Activated CD8-positive, alpha-beta memory T cell treated with anti-CD3 and anti-CD28 coated beads for 36 hours (primary cell): ENCODE measurements around the gene NTM. TPM values are rescaled to one million over a fixed set of nuclear protein-coding genes. Genes with fewer than 3 reads are reported as not detected.
"Not testable (repeated sequence)": the region's sequence is repeated elsewhere in the genome, so short reads cannot be mapped to it uniquely, and the experiment has no call there.

Experiments used
- CTCF ChIA-PET: fragments of 350-600 bp; sonication (Branson Sonifier 250); formaldehyde crosslinking; loops from one replicate; lab custom pipeline; 2021; ENCODE audit warnings: antibody characterized with exemption; lab: Charles Lee
- POLR2A ChIA-PET: fragments of 350-600 bp; sonication (Branson Sonifier 250); formaldehyde crosslinking; loops from one replicate; lab custom pipeline; 2021; ENCODE audit warnings: antibody characterized with exemption; lab: Charles Lee
- total RNA-seq, 2 experiments: library from RNA; stranded (reverse); gene quantifications; one replicate each; pipeline ENCODE4 v1.2.3, GENCODE V29; 2021

Gene NTM
- total RNA-seq, 2 experiments from 2014 or later = not detected

DNA sequence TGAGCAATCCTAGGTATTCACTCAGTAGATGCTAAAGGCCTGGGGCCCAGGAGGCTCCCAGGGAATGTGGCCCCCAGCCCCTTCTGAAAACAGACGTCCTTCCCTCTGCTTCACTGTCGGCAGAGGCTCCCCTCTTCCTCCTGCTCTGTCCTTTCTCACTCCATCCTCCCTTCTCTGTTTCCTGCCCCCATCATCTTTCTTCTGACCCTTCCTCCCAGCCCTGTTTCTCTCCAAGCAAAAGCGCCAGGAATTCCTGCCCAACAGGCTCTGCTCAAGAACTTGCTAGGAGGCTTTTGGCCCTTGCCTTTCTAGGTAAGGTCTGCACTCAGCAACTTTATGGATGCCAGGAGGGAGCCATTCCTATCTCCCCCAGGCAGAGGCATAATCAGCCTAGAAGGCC is 300.5 kb downstream of the NTM start:
- ChIA-PET POLR2A (no interaction called here), CTCF (no interaction called here)

DNA sequence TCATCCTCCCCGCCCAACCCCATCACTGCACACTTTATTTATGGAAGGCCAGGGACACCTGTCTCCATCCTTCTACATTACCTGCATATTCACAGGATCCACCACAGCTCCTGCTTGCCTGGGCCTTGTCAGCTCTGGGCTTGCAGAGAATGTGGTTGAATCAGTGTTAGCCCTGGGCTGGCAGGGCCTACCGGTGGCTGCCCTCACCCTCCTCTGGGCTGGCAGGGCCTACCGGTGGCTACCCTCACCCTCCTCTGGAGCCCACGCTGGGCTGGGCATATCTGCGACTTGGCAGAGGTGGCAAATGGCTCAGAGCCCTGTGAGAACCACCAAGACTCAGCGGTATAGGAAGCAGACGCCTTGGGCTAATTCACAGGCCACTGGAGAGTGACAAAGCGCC is 300.9 kb downstream of the NTM start:
- CTCF ChIA-PET = no interaction called here

DNA sequence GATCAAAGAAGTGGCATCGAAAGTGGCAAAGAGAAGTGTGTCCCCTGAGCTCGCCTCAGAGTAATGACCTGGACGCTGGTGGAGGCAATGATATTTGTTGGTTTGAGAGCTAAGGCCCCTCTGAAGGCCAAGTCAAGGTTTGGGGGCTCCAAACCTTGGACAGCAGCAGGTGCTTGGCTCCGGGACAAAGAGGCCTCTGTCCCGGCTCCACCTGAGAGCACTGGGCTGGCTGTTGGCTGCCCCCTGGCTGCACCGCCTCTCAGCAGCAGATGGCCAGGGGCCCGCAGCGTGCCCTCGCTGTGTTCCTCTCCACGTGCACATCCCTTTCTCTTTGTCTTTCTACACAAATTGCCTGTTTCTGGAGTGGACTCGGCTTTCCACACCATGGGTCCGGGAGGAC is 301.3 kb downstream of the NTM start:
- POLR2A ChIA-PET = no interaction called here
- CTCF ChIA-PET = no interaction called here

More for the DNA sequence above, 300.9 kb downstream of the NTM start:
- POLR2A ChIA-PET = no interaction called here

DNA sequence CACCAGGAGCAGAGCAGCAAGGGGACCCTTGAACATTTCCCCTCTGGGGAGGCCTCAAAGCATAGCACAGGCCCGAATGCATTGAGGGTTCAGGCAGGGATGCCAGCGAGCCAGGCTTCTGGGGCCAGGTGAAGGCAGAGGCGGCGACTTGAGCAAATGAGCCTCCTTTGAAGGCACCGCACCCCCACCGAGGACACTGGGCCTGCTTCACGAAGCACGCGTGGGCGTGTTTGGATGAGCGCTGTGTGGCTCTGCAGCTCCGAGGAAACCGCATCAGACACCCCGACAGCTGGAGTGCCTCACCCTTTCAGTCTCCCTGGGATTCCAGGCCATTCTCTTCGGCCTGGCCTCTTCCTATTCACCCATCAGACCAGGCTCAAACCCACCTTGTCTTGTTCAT is 301.8 kb downstream of the NTM start:
- POLR2A ChIA-PET = no interaction called here
- CTCF ChIA-PET = no interaction called here

DNA sequence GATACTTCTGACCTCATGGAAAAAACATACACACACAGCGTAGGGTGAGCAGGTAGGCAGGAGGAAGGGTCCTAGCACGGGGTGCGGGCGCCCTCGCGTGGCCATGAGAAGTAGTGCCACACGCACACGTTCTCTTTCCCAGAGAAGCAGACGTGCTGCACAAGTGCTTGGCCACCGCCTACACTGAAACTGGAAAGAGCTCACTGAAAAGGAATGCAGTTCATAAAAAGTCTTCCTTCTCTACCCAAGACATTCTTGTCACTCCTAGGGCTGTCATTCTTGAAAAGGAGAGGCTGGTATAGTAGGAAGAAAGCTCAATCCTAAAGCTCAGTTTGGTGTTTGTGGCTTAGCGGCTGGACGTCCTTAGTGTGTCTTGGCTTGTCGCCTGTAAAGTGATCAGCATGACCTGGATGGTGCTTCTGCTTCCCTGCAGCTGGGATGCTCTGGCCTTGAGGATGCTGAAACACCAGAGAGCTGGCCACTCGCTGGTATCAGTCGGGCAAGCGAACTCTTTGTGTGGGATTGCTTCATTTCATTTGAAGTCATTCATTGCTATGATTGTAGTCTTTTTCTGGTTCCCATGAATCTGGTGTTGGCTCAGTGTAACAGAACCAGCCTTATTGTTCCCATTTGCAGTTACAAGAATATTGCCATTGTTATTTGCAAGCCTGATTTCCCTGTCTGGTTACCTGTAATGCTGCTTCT is 303.8 kb downstream of the NTM start:
- CTCF ChIA-PET = interaction anchor here (1.3 kb wide), 1 partner anchor 609 kb away, joined by 6 read pairs; no protein-coding TSS in a partner anchor
- POLR2A ChIA-PET = no interaction called here

DNA sequence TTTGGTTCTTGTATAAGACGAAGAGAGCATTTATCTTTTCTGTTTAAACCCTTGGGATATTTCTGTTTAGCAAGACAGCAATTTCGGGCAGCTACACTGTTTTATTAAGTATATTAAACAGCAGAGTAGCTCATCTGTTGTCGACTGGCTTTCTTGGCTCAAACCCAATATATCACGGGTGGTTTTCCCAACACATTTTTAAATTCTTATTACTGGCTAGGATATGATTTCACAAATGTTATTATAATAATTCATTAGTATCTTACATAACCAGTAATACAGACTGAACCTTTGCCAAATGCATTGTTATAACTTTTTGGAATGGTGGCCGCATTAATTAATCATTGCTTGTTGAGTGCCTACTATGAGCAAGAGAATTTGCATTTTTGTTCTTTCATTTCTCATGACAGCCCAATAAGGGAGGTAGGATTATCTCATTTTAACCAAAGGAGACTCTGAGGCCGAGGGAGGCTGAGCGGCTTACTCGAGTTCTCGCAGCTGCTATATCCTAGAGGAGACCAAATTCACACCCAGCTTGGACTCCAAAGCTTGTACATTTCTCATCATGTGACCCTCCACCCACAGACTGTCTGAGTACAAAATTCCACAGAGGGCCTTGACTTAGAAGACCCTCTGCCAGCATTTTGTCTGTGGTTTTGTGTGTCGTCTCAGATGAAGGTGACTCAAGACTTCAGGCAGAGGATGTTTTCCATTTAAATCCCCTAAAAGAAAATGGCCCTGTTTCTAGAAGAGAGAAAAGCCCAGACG is 304.9 kb downstream of the NTM start:
- ChIA-PET CTCF (interaction anchor here (1.3 kb wide), 1 partner anchor 610 kb away, joined by 6 read pairs; no protein-coding TSS in a partner anchor), POLR2A (no interaction called here)

DNA sequence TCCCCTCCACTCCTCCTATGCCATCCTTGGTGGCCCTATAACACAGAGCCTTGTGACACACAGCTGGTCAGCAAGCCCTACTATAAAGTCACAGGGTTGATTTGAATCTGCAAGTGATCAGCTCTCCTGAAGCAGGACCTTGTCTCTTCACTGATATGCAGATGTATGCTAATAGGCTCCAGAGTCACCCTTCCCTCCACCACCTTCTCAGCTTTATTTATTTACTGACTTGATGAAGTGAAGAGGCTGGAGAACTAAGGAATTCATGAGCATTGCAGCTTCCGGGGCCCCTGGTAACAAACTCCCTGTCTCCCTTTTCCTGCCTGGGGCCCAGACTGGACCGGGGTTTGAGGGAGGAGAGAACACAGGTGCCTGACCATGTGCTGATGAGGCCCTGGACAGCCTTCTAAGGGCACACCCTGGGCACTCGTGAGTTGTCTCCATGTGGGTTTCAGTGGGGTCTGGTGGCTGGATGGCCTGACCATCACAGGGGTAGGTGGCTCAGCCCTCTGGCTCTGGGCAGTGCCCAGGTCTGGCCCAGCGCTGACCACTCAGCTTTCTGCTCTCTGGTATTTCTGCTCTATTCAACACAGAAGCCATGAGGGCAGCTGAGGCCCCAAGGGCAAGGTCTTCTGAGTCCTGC is 307.5 kb downstream of the NTM start:
- POLR2A ChIA-PET = no interaction called here

DNA sequence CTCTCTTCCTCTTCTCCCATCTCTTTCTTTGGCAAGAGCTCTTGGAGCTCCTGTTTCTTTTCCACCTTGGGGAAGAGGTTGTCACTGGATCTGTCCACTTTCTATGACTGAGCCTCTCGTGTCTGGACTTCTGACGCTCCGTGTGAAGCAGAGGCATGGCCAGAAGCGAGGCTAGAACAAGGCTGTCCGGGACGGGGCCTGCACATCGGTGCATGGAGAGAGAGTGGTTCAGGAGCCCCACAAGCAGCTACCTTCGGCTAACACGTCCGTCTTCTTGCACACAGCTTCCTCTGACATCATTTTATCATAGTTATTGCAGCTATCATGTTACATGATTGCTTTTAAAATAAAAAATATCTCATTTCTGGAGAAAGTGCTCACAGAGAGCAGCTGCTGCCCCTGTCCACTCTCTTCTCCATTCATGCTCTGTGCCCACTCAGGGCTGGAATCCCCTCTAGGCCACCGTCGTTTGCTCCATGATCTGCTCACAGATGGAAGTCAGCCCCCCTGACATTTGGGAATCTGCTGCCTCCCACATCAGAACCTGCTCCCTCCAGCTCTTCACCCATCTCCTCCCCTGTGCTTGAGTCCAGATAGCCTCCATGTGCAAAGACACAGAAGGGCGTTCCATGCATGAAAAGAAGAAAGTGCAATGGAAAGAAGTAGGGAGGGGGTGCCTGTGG is 308.4 kb downstream of the NTM start:
- ChIA-PET POLR2A (no interaction called here), CTCF (no interaction called here)

More for the DNA sequence above, 307.5 kb downstream of the NTM start:
- CTCF ChIA-PET = no interaction called here

DNA sequence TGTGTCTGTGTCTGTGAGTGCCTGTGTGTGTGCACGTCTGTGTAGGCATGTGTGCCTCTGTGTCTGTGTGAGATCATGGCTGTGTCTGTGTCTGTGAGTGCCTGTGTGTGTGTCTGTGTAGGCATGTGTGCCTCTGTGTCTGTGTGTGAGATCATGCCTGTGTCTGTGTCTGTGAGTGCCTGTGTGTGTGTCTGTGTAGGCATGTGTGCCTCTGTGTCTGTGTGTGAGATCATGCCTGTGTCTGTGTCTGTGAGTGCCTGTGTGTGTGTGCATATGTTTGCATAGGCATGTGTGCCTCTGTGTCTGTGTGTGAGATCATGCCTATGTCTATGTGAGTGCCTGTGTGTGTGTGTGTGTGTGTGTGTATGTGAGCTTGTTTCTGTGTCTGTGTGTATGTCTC is 310.0 kb downstream of the NTM start:
- CTCF ChIA-PET, POLR2A ChIA-PET: not testable (repeated sequence)

DNA sequence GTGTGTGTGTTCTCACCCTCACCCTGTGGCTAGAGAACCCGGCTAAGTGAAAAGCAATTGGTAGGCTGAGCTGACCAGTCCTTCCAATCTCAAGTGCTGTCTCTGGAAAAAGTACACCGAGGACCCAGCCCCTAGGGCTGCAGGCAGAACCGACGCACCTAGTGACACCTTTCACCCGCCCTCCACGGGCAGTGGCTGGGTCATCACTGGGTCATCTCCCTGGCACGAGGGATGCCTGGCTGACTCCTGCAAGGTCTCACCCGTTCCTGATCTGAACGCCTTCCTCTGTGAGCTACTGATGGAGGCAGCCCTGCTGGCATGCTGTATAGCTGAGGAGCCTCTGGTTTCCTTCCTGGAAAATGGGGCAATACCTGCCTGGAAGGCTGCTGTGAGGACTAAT is 311.5 kb downstream of the NTM start:
- CTCF ChIA-PET = no interaction called here
- POLR2A ChIA-PET = no interaction called here

DNA sequence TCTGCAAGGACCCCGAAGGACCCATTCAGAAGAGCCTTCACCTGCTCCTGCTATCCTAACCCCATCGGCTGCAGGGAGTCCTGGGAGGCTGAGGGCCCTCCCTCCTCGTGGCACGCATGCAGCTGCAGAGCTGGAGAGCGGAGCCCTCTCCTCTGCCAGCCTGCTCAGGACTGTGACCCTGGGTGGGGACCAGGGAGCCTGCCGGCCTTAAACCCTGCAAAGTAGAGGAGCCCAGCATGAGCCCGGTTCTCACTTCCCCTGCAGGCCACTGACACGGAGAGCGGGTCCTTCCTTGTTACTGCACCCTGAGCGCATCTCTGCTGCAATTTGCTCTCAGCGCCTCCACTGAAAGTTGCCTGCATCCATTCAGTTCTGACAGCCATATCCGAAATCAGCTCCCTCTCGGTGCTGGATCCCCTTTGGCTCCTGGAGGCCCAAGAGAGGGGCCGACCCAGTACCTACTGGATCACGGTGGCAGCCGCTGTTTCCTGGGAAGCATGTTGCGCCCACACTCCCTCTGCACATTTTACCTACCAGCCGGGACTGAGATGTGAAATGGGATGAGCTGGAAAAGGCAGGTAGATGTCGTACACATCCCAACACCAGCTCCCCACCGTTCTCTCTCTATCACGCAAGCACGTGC is 312.1 kb downstream of the NTM start:
- POLR2A ChIA-PET = no interaction called here
- CTCF ChIA-PET = no interaction called here

DNA sequence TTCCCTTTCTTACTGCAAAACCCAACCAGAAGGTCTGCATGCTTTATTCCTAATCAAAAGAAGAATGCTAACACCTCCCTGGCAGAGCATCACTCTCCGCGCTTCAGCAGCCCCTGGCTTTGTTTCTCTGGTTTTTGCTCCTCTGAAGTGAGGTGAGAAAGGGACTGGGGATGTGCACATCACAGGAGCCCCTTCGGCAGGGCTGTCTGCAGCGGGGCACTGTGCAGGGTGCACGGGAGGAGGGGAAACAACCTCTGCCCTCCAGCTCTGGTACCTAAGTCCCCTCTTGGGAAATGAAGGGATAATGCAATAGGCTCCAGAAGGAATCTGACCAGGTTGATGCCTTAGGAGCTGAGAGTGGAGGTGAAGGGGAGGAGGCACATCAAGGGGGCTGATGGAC is 312.7 kb downstream of the NTM start:
- ChIA-PET CTCF (no interaction called here), POLR2A (no interaction called here)

DNA sequence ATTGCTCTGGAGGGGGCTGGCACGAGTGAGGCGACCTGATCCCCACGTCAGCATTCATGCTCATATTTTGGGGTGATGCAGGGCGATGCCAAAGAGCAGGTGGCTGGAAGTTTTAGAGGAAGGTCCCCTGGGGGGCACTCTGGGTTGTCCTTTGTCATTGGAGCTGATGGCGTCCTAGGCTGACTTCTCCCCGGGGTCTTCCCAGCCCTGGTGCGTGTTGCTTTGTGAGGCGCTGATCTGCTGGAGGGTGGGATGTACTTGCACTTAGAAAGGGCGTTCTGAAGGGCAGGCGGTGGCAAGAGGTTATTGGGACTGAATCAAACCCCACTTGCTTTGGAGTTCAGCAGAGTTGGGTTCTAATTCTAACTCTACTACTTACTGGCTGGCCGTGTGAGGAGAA is 313.3 kb downstream of the NTM start:
- POLR2A ChIA-PET = no interaction called here

DNA sequence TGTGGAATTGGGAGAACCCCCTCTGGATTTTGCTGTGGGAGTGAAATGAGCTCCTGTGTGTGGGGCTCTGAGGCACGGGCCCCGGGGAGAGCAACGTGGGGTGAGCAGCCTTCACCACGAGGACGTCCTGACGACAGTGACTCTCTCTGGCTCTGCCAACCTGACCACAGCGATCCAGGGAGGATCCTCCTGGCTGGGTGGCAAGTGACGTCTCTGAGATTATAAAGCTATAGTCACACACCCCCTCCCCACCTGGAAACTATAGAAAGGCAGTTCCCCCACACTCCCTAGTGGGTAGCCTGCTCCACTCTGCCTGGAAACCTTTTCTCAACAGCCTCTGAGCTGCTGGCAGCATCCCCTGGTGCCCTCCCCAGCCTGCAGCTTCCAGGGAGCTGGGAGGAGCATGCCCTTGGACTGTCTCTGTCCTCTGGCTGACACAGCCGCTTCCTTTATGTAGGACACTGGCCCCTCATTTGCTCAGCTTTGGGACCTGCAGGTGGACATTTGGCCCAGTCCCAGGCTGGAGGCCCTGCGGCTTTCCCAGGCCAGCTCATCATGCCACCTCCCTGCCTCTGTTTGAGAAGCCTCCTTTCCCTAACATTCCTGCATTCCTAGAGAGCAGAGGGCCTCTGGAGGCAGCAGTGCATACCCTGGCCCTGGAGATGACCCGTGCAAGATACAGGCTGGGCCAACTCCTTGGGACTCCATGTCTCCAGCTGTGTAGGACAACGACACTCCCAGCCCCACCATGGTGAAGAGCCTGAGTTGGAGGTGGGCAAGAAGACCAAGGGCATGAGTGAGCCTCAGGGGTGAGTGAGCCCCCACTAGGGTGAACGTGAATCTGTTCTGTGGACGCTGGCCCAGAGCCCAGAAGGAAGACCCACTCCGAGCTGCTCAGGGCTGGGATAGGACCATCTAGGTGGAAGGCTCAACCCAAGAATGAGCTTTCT is 314.0 kb downstream of the NTM start:
- ChIA-PET CTCF (no interaction called here), POLR2A (no interaction called here)

More for the DNA sequence above, 313.3 kb downstream of the NTM start:
- CTCF ChIA-PET = no interaction called here

DNA sequence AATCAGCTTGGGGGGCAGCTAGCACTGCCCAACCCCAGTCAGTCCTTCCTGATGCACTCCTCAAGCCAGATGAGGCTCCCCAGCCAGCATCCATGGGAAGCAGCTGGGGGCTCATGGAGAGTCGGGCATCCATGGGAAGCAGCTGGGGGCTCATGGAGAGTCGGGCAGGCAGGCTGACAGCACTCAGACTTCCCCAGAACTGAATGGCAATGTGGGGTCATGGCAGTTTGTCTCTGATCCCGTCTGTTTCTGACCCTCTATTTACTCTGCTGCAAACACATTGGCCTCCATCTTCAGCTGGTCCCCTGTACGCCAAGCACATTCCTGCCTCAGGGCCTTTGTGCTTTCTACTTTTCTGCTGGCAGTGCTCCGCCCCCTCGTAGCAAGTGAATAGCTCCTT is 314.8 kb downstream of the NTM start:
- ChIA-PET CTCF (no interaction called here), POLR2A (no interaction called here)

DNA sequence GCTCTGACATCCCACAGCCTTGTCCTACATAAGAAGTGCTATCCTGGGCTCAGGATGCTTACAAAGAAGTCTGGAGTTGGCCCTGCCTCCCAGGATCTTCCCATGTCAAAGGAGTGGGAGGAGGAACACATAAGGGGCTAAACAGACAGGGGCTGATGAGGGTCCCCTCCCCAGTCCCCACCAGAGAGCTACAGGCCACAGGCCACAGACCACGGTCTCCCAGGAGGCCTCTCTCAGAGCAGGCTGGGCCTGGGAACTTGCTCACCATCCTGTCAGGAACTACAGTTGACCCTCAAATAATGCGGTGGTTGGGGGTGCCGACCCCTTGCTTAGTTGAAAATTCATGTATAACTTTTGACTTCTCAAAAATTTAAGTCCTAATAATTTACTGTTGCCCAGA is 315.5 kb downstream of the NTM start:
- ChIA-PET POLR2A (no interaction called here), CTCF (no interaction called here)

DNA sequence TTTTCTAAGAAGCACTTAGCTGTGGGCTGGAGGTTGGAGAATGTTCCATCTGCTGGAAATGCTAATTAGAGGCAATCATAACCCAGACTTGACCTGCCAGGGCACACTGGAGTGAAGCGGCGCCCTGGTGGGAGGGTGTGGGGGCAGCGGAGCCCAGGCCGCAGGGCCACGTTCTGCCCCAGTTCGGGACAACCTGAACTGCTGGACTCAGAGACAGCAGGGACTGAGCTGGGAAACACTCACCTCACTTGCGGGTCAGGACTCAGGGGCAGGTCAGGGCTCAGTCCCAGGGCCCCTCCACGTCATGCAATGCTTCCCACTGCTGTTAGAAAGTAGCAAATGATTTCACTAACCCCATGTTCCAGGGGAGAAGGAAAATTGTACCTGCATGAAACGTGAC is 316.4 kb downstream of the NTM start:
- ChIA-PET CTCF (no interaction called here), POLR2A (no interaction called here)

DNA sequence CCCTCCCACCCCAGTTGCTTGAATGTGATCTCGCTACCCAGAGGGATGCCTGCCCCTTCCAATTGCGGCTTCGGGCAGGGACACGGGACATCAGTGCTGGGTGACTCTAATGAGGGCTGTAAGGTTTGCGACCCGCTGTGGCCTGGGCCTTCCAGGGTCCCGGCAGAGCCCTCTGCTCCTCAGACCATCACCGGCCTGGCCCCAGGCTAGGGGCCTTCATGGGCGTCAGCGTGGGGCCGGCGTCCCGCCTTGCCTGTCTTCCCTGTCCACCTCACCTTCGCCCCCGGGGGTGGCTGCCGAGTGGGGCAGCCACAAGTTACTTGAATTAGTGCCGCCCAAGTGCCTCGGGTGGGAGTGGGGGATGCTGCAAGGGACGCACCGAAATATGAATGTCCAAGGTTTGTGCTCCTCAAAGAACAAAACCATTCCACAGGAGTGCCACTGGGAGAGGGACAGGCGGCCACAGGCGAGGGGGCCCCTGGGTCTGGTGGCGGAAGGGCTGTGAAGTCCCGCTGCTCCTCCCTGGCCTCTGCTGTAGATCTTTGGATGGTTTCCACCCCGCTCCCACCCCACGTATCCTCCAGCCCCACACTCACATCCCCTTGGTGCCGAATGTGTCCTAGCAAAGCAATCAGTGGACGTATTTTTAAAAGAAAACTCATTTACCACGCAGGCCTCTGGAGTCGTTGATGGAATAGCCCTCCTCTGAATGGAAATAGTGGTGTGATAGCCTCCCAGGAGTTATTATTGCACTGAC is 317.1 kb downstream of the NTM start:
- ChIA-PET CTCF (no interaction called here), POLR2A (no interaction called here)
